Measurements from ENCODE around the gene NFATC1. TPM values are rescaled to one million over a fixed set of nuclear protein-coding genes. Genes with fewer than 3 reads are reported as not detected.

The NFATC1 gene
- polyA plus RNA-seq, 1 of the 3 experiments (the other 2 are of a cell fraction): 0.02 TPM

GRCh38 chr18:79471597-79471996, 75.9 kb downstream of the NFATC1 start:
- no peak overlapping the region for H3K4me2 ChIP-seq
- H2AFZ ChIP-seq (ENCODE audit: low read depth): no peak overlapping the region
- no peak for TF ChIP-seq IRF3 (IDR thresholded peaks at IDR 0.05; ENCODE audit: low read depth, low read length)
- no peak for TF ChIP-seq NRF1 (IDR thresholded peaks at IDR 0.05; ENCODE audit: low read depth, low read length)
- no peak for TF ChIP-seq FOXJ3 (CRISPR knock-in tag; IDR thresholded peaks at IDR 0.05)
- no peak for TF ChIP-seq REST (IDR thresholded peaks at IDR 0.05; ENCODE audit: low read depth, low read length)
- no peak for TF ChIP-seq CHD2 (IDR thresholded peaks at IDR 0.05; ENCODE audit: low read length, partially characterized antibody)
- no peak for TF ChIP-seq ZBTB33 (IDR thresholded peaks at IDR 0.05; ENCODE audit: borderline replicate concordance, low read depth)
- TF ChIP-seq RAD21 (IDR thresholded peaks at IDR 0.05; ENCODE audit: low read length): no peak
- no peak for TF ChIP-seq USF1 (IDR thresholded peaks at IDR 0.05; ENCODE audit: borderline replicate concordance, low read depth)
- no peak for TF ChIP-seq TCF12 (IDR thresholded peaks at IDR 0.05)
- TF ChIP-seq FOSL2 (IDR thresholded peaks at IDR 0.05; ENCODE audit: borderline replicate concordance, low read depth): no peak
- TF ChIP-seq RFX5 (IDR thresholded peaks at IDR 0.05; ENCODE audit: low read length): no peak
- no peak for TF ChIP-seq MEF2A (IDR thresholded peaks at IDR 0.05; ENCODE audit: borderline replicate concordance, low read depth)
- no peaks in the 10 kb centered on the region for H3K9me2 ChIP-seq
- H3K36me3 ChIP-seq (replicated peaks in 1 of 2; ENCODE audit: control insufficient read depth in 1 of 2, insufficient read depth in 2 of 2, low read length in 1 of 2): no peaks in the 10 kb centered on the region
- no peaks in the 10 kb centered on the region for H3F3A ChIP-seq (replicated peaks; ENCODE audit: insufficient read depth)
- H3K9me3 ChIP-seq: no peaks in the 10 kb centered on the region
- ChIA-PET POLR2A (no interaction called here), CTCF (no interaction called here)
- H3K27ac ChIP-seq (ENCODE audit: low read depth in 2 of 2, low read length in 1 of 2): no peak overlapping the region
- 27% methylated on average over 5 of the region's 16 CpGs for WGBS (ENCODE audit: low lambda C conversion rate)
- peaks cover 74% of the 10 kb centered on the region for H3K27me3 ChIP-seq (ENCODE audit: insufficient read depth)
- no peak overlapping the region for H3K4me3 ChIP-seq (ENCODE audit: low read depth in 2 of 2, low read length in 1 of 2)
- no peak for DNase-seq
- H3K79me2 ChIP-seq (ENCODE audit: insufficient read depth): no peaks in the 10 kb centered on the region
- no peak overlapping the region for H3K9ac ChIP-seq
- H3K4me1 ChIP-seq (ENCODE audit: control insufficient read depth in 1 of 2, insufficient read depth in 2 of 2, low read depth in 1 of 2, low read length in 1 of 2): no peaks in the 10 kb centered on the region
- no peaks in the 10 kb centered on the region for H4K20me1 ChIP-seq (ENCODE audit: insufficient read depth)
